ENCODE results near the gene EDC3.

EDC3 gene

DNA sequence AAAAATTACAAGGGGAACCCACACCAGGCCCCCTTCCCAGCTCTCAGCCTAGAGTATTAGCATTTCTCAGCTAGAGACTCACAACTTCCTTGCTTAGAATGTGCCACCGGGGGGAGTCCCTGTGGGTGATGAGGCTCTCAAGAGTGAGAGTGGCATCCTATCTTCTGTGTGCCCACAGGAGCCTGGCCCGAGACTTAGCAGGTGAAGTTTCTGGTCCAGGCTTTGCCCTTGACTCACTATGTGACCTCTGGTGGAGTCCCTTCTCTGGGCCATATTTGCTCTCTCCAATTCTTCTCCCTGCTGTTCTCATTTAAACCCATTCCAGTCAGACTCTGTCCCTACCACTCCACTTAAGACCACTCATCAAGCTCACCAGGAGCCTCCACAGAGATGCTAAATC lies 62.0 kb downstream of the EDC3 start:
- no peak for TF ChIP-seq ZFX (IDR thresholded peaks at IDR 0.05; ENCODE audit: borderline replicate concordance)
- TF ChIP-seq, protein P1, sequence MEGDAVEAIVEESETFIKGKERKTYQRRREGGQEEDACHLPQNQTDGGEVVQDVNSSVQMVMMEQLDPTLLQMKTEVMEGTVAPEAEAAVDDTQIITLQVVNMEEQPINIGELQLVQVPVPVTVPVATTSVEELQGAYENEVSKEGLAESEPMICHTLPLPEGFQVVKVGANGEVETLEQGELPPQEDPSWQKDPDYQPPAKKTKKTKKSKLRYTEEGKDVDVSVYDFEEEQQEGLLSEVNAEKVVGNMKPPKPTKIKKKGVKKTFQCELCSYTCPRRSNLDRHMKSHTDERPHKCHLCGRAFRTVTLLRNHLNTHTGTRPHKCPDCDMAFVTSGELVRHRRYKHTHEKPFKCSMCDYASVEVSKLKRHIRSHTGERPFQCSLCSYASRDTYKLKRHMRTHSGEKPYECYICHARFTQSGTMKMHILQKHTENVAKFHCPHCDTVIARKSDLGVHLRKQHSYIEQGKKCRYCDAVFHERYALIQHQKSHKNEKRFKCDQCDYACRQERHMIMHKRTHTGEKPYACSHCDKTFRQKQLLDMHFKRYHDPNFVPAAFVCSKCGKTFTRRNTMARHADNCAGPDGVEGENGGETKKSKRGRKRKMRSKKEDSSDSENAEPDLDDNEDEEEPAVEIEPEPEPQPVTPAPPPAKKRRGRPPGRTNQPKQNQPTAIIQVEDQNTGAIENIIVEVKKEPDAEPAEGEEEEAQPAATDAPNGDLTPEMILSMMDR (IDR thresholded peaks at IDR 0.05) = no peak
- H3K27ac ChIP-seq = peak overlapping the region; percentile 29; the same call in 1 of the 2 replicates

DNA sequence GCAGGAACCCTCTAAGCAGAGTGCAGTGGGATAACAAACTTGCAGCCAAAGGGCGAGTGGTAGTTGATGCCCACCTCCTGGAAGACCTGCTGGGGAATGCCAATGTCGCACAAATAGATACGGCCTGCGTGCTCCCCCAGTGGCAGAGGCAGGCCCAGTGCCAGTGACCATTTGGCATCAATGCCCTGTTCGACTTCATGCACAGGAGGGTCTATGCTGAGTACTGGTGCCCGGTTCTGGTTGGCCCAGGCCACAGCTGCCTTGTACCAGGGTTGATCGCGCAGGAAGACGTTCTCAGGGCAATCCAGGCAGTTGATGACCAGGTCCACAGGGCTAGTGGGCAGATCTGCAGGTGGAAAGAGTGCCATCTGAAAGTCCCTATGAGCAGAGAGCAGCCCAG lies 63.2 kb downstream of the EDC3 start:
- H3K27ac ChIP-seq = peak overlapping the region; percentile 29
- TF ChIP-seq ZFX (IDR thresholded peaks at IDR 0.05; ENCODE audit: borderline replicate concordance) = no peak

DNA sequence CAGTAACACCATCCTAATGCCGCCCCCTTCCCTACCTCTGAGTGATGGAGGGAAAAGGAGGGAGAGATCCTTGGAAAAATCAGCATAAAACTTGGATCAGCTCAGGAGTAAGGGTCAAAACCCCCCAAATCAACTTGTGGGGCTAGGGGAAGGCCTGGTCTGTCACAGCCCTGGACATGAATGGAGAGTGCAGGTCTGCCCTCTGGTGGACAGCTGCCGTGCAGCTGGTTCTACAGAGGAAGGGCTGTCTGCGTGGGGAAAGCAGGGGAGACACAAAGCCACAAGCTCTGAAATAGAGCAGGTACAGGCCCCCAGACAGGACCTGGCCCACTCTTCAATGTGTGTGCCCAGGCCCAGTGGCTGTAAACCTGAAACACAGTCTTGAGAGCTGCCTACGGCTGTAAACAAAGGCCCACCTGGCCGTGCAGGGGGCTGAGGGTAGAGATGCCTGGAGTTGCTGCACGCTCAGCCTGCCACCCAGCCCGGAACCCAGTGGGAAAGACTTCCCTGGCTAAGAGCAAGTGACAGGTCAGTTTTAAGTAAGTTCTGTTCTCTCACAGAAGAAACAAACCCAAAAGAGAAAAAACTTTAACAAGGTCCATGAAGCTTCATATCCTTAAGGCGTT lies 63.8 kb downstream of the EDC3 start:
- H3K27ac ChIP-seq = peak overlapping the region; percentile 36
- no peak for TF ChIP-seq ZFX (IDR thresholded peaks at IDR 0.05; ENCODE audit: borderline replicate concordance)
- TF ChIP-seq, protein P1 (IDR thresholded peaks at IDR 0.05) = peak; percentile 93

DNA sequence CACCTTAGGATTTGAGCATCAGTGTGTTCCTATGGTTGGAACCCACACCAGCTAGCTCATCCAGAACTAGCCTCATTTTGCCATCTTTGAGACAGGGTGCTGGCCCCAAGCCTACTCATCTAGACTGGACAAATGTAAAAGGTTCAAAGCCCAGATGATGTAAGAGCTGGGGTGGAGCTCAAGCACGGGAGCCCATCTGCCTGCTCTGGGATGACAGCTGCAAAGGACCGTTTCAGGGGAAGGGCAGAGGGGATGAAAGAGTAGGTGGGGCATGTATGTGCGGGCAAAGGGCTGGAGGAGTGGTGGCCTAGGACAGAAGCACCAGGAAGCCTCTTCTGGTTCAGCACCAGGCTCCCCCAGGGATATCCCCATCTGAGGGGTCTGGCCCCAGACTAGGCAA lies 64.4 kb downstream of the EDC3 start:
- TF ChIP-seq, protein P1 (IDR thresholded peaks at IDR 0.05) = no peak
- no peak for TF ChIP-seq ZFX (IDR thresholded peaks at IDR 0.05; ENCODE audit: borderline replicate concordance)
- peak overlapping the region; percentile 36 for H3K27ac ChIP-seq

DNA sequence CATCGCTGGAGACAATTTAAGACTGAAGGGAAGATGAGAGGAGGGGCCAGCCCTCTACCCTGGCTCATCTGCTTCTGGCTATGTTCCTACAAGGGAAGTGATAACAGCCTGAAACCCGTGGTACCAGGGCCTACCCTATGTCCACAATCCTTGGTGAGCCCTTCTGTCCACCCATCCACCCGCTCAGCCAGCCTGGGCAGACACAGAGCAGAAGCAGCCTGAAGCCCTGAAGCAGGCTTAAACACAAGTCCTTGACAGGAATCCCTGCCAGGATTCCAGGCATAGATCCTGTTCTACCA lies 64.8 kb downstream of the EDC3 start:
- TF ChIP-seq, protein P1 (IDR thresholded peaks at IDR 0.05) = no peak
- TF ChIP-seq ZFX (IDR thresholded peaks at IDR 0.05; ENCODE audit: borderline replicate concordance) = no peak
- peak overlapping the region; percentile 36 for H3K27ac ChIP-seq

DNA sequence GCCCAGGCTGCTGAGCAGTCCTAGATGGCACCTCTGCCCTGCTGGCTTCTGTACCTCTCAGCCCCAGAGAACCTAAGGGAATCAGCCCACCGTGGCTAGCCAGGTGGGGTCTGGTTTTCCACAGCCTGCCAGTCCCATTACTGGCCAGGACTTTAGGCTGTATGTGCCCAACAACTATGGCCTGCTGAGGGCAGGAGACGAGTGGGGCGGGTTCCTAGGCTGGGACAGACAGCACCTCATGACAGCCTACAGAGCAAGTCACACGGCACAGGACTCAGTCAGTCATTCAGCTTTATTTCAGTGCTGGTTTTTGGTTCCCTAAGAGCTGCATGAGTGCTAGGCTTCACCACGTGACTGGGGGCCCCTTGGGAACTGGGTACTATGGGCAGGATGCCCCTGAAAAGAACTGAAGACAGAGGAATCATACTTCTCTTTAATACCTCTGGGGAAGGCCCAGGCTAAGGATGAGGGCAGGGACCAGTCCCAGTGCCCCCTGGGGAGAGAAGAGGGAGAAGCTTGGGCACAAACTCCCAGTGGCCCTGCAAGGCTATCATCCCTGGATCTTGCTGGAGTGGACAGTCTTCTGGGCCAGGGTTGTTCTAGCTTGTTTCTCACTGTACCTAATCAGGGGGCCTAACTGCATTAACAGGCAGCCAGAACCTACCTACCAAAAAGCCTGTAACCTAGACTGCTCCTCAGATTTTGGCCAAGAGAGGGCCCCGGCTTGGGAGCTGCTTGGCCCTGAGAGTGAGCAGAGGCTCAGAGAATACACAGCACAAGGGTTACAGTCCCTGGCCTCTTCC lies 65.3 kb downstream of the EDC3 start:
- peak overlapping the region; percentile 36 for H3K27ac ChIP-seq
- TF ChIP-seq, protein P1 (IDR thresholded peaks at IDR 0.05) = no peak; the same call in 1 of the 2 replicates
- TF ChIP-seq ZFX (IDR thresholded peaks at IDR 0.05; ENCODE audit: borderline replicate concordance) = no peak

DNA sequence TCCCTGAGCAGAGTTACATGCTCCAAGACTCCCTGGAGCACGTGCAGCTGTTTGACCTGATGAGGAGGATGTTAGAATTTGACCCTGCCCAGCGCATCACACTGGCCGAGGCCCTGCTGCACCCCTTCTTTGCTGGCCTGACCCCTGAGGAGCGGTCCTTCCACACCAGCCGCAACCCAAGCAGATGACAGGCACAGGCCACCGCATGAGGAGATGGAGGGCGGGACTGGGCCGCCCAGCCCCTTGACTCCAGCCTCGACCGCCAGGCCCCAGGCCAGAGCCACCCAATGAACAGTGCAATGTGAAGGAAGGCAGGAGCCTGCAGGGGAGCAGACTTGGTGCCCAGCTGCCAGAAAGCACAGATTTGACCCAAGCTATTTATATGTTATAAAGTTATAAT lies 66.1 kb downstream of the EDC3 start:
- H3K27ac ChIP-seq = 0 out of 2 replicates have a peak overlapping the region, but pooled peaks have one; percentile 36

DNA sequence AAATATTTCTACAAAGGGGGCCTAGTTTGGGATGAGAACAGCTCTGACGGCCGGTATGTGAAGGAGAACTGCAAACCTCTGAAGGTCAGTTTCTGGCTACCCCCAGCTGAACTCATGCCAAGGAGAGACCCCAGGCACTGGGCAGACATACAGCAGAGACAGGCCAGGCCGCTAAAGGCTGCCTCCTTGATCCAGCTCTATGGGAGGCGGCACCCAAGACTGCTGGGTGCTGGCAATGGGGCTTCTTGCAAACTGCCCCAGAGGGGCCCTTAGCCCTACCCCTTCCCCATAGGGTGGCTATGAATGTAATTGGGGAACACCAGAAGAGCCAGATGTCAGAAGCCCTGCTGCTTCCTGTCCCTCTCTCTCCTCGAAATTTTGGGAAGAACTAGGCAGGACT lies 66.9 kb downstream of the EDC3 start:
- TF ChIP-seq, protein P1 (IDR thresholded peaks at IDR 0.05) = no peak
- no peak for TF ChIP-seq ZFX (IDR thresholded peaks at IDR 0.05; ENCODE audit: borderline replicate concordance)
- H3K27ac ChIP-seq = peak overlapping the region; percentile 22; the same call in 1 of the 2 replicates

Measured in 22Rv1 (cell line).